ENCODE results near the gene ACSS1. TPM values are rescaled to one million over a fixed set of nuclear protein-coding genes. Genes with fewer than 3 reads are reported as not detected.

ACSS1 gene
- total RNA-seq, 1 experiment from 2014 or later, result 0.61 TPM

DNA sequence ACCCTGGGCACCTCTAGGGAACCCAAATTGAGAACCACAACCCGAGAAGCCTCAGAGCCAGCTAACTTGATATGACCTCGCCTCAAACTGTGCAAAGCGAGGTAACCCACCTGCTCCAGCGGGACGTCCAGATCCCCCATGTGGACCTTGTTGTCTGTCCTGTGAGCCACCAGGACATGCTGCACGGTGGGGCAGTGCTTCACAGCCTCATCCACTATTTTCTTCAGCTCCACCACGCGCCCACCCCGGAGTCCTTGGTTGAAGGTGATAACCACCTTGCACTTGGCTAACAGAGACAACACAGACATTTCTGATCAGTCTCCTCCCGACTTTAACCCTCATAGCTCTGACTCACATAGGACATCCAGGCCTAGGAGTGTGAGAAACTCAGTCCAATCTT is 34.6 kb downstream of the ACSS1 start:
- Histone ChIP-seq H2BK15ac (ENCODE audit: low read depth, low read length) (no peak overlapping the region), H2AFZ (ENCODE audit: low read length) (no peak overlapping the region), H4K8ac (replicated peaks; ENCODE audit: insufficient read length, low read depth, low read length) (no peak overlapping the region), H3K27me3 (ENCODE audit: insufficient read depth, low read length) (no peaks in the 10 kb centered on the region), H3K79me2 (ENCODE audit: insufficient read depth, low read length) (no peaks in the 10 kb centered on the region), H3K4ac (ENCODE audit: low read depth, low read length) (no peak overlapping the region), H3K18ac (ENCODE audit: insufficient read length, low read depth, low read length) (no peak overlapping the region), H2BK12ac (ENCODE audit: insufficient read length, low read depth, low read length) (no peak overlapping the region), H3K4me2 (ENCODE audit: insufficient read depth, insufficient read length, low read length) (no peak overlapping the region), H4K91ac (ENCODE audit: insufficient read length, low read depth, low read length) (no peak overlapping the region), H3K23ac (ENCODE audit: insufficient read length, low read depth, low read length) (no peak overlapping the region), H2AK5ac (ENCODE audit: insufficient read length, low read length) (no peak overlapping the region), H3K79me1 (ENCODE audit: insufficient read depth, low read depth, low read length, poor library complexity, severe bottlenecking) (no peaks in the 10 kb centered on the region), H3K56ac (ENCODE audit: insufficient read length, low read depth, low read length) (no peak overlapping the region), H2BK120ac (ENCODE audit: low read depth, low read length, poor library complexity, severe bottlenecking) (no peak overlapping the region), H2BK20ac (ENCODE audit: low read depth, low read length, poor library complexity, severe bottlenecking) (no peak overlapping the region), H4K5ac (ENCODE audit: insufficient read length, low read depth, low read length) (no peak overlapping the region), H3K9me3 (ENCODE audit: control insufficient read depth, low read depth, low read length) (no peaks in the 10 kb centered on the region), H3K4me1 (ENCODE audit: insufficient read depth, low read length) (no peaks in the 10 kb centered on the region; the same call in 1 of the 2 replicates), H3K27ac (ENCODE audit: insufficient read length, low read depth, low read length) (no peak overlapping the region), H3K9ac (ENCODE audit: extremely low read depth, insufficient read length, low read length) (no peak overlapping the region), H2BK5ac (ENCODE audit: insufficient read length, low read length) (no peak overlapping the region), H3K14ac (ENCODE audit: insufficient read depth, low read length) (no peak overlapping the region), H4K20me1 (ENCODE audit: control insufficient read depth, insufficient read depth, insufficient read length) (no peaks in the 10 kb centered on the region), H3K23me2 (ENCODE audit: insufficient read length, low read depth, low read length, poor library complexity, severe bottlenecking) (no peaks in the 10 kb centered on the region), H3T11ph (ENCODE audit: low read length) (no peak overlapping the region)
- no peaks in the 10 kb centered on the region for H3K9me3 Mint-ChIP-seq
- peaks cover 6% of the 10 kb centered on the region for H3K27me3 Mint-ChIP-seq (ENCODE audit: low read depth)
- no peak overlapping the region for H3K4me3 Mint-ChIP-seq
- DNase-seq, result no peak
- H3K4me1 Mint-ChIP-seq, result peaks cover 5 to 9% of the 10 kb centered on the region in 2 experiments; a peak in 3 of 4 replicates
- WGBS (ENCODE audit: extremely low coverage, insufficient read length, low lambda C conversion rate), result no CpG with 5 or more reads among the region's 10 CpGs
- H3K36me3 Mint-ChIP-seq (ENCODE audit: insufficient read depth in 1 of 3, low read depth in 3 of 3), result no peaks in the 10 kb centered on the region
- TF ChIP-seq, protein P1, sequence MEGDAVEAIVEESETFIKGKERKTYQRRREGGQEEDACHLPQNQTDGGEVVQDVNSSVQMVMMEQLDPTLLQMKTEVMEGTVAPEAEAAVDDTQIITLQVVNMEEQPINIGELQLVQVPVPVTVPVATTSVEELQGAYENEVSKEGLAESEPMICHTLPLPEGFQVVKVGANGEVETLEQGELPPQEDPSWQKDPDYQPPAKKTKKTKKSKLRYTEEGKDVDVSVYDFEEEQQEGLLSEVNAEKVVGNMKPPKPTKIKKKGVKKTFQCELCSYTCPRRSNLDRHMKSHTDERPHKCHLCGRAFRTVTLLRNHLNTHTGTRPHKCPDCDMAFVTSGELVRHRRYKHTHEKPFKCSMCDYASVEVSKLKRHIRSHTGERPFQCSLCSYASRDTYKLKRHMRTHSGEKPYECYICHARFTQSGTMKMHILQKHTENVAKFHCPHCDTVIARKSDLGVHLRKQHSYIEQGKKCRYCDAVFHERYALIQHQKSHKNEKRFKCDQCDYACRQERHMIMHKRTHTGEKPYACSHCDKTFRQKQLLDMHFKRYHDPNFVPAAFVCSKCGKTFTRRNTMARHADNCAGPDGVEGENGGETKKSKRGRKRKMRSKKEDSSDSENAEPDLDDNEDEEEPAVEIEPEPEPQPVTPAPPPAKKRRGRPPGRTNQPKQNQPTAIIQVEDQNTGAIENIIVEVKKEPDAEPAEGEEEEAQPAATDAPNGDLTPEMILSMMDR (conservative IDR thresholded peaks at IDR 0.05), result no peak
- H3K27ac Mint-ChIP-seq, result no peak overlapping the region

All from H9 (cell line).